Peyer's patch (tissue), 4 donors: ENCODE measurements around the gene LAMA4. TPM values are rescaled to one million over a fixed set of nuclear protein-coding genes. Genes with fewer than 3 reads are reported as not detected.
A peak's percentile ranks its signal among the peaks of the same experiment; 100 is the strongest.
"Not testable (repeated sequence)": the region's sequence is repeated elsewhere in the genome, so short reads cannot be mapped to it uniquely, and the experiment has no call there.

Experiments used
- DNase-seq, 3 donors: peaks; one replicate each; pipeline ENCODE4 v3.0.0-alpha.2; 2017 to 2019
- H3K27ac ChIP-seq, 4 donors: fragments of 200-600 bp; sonication (generic); one replicate each; pipeline ENCODE4 v1.5.1; 2016 to 2019
- H3K27me3 ChIP-seq, 2 donors: fragments of 200-600 bp; sonication (generic); one replicate each; pipeline ENCODE4 v1.5.1; 2019
- H3K36me3 ChIP-seq, 3 donors: fragments of 200-600 bp; sonication (generic); one replicate each; pipeline ENCODE4 v1.5.1; 2016 to 2019
- H3K4me1 ChIP-seq, 4 donors: fragments of 200-600 bp; sonication (generic); one replicate each; pipeline ENCODE4 v1.5.1; 2016 to 2019
- H3K4me3 ChIP-seq, 4 donors: fragments of 200-600 bp; sonication (generic); 1 replicate in 3 of 4; 2 replicates in 1 of 4; pipeline ENCODE4 v1.5.1; 2016 to 2019; ENCODE audit warnings: mild to moderate bottlenecking in 1 of 4
- H3K9me3 ChIP-seq, 4 donors: fragments of 200-600 bp; sonication (generic); one replicate each; pipeline ENCODE4 v1.5.1; 2016 to 2019; ENCODE audit warnings: mild to moderate bottlenecking in 1 of 4
- CTCF ChIP-seq, 6 experiments: fragments of 450-650 bp in 4 of 6; fragments of 200-600 bp in 2 of 6; sonication (generic) in 1 of 6; IDR thresholded peaks; one replicate each; pipeline ENCODE4 v1.5.1; 2017 to 2019; ENCODE audit warnings: antibody characterized with exemption in 6 of 6, mild to moderate bottlenecking in 3 of 6, moderate library complexity in 1 of 6
- POLR2A ChIP-seq, 2 donors: fragments of 450-650 bp; IDR thresholded peaks; one replicate each; pipeline ENCODE4 v1.5.1; 2017; ENCODE audit warnings: antibody characterized with exemption in 2 of 2, mild to moderate bottlenecking in 2 of 2, moderate library complexity in 2 of 2
- total RNA-seq, 4 donors: library from RNA; depleted of rRNA; stranded (reverse); fragments of >200 nt; gene quantifications; one replicate each; pipeline ENCODE4 v1.1.0, GENCODE V29; 2016

LAMA4 gene
- total RNA-seq, 4 donors from 2014 or later = 10.0 to 99.0 (median 28.9) TPM

- no peak for DNase-seq
- TF ChIP-seq POLR2A (IDR thresholded peaks at IDR 0.05) = no peak
- TF ChIP-seq CTCF (IDR thresholded peaks at IDR 0.05) = no peak
Observed at GRCh38 chr6:112203577-112204349, 50.6 kb downstream of the LAMA4 start.

DNA sequence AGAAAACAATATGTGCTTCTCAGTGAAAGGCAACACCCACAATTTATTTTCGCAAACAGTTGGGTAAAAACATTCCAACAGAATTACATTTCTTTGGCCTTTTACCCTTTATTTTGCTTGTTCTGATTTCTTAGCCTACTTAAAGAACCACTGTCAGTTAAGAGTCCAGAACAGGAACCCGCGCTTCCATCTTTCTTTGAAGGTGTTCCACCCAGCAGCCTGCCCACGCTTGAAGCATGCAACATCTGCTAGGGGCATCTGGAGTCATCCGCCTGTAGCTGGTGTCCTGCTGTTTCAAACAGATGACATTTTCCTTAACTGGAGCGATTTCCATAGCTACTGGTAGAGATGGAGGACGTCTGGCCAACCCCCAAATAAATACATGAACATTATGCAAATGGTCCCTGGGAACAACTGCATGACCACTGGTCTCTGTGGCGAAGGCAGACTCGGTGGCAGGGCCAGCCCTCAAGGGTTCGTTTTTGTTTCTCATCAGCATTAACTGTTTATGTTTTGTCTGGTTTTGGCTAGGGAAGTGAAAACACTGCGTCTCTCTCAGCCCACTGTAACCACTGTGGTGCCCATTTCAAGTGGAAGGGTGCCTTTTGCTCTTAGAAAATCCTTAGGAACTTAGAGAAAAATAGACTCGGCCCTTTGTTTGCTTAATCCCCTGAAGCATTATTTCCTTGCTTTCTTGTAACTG lies 51.6 kb downstream of the LAMA4 start:
- no peaks in the 10 kb centered on the region for H3K27me3 ChIP-seq
- H3K36me3 ChIP-seq = no peaks in the 10 kb centered on the region
- H3K27ac ChIP-seq = peak overlapping the region; percentile 7 to 69 (median 46)
- TF ChIP-seq CTCF (IDR thresholded peaks at IDR 0.05) (no peak), POLR2A (IDR thresholded peaks at IDR 0.05) (no peak)
- peaks cover 0 to 4% (median 0%) of the 10 kb centered on the region in 4 donors for H3K4me1 ChIP-seq
- no peaks in the 10 kb centered on the region for H3K9me3 ChIP-seq
- no peak for DNase-seq
- H3K4me3 ChIP-seq = no peak overlapping the region

More at GRCh38 chr6:112203577-112204349, 50.6 kb downstream of the LAMA4 start:
- Histone ChIP-seq H3K27me3 (no peaks in the 10 kb centered on the region), H3K9me3 (no peaks in the 10 kb centered on the region), H3K27ac (peak overlapping the region in 2 of 4 donors; percentile 56 to 57), H3K36me3 (no peaks in the 10 kb centered on the region), H3K4me3 (no peak overlapping the region), H3K4me1 (peaks cover 0 to 4% (median 0%) of the 10 kb centered on the region in 4 donors)

DNA sequence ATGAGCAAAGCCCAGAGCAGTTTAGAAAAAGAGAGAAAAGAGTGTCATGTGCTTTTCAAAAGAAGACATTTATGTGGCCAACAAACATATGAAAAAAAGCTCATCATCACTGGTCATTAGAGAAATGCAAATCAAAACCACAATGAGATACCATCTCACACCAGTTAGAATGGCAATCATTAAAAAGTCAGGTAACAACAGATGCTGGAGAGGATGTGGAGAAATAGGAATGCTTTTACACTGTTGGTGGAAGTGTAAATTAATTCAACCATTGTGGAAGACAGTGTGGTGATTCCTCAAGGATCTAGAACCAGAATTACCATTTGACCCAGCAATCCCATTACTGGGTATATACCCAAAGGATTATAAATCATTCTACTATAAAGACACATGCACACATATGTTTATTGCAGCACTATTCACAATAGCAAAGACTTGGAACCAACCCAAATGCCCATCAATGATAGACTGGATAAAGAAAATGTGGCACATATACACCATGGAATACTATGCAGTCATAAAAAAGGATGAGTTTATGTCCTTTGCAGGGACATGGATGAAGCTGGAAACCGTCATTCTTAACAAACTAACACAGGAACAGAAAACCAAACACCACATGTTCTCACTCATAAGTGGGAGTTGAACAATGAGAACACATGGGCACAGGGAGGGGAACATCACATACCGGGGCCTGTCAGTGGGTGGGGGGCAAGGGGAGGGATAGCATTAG lies 54.0 kb downstream of the LAMA4 start:
- not testable (repeated sequence) for H3K27me3 ChIP-seq, H3K36me3 ChIP-seq, H3K9me3 ChIP-seq, H3K4me1 ChIP-seq, H3K27ac ChIP-seq, H3K4me3 ChIP-seq, DNase-seq

DNA sequence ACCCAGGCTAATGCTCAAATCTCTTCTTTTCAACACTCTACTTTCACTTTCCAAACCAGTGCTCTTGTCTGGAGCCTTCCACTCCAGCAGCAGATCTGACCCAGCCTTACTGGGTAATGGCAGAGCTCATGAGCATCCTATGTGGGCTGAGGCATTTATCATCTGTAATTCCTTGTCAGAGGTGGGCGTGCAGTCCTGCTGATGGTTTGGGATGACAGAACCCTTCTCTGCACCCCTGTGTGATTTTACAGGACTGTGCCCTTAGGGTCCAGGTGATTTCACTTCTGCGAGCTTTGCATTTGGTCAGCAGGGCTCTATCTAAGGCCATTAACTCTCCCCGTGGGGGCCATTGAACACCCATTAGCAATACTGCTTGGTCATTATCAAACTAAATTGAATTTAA lies 55.4 kb downstream of the LAMA4 start:
- H3K27ac ChIP-seq = no peak overlapping the region
- TF ChIP-seq CTCF (IDR thresholded peaks at IDR 0.05) = no peak
- TF ChIP-seq POLR2A (IDR thresholded peaks at IDR 0.05) = no peak

DNA sequence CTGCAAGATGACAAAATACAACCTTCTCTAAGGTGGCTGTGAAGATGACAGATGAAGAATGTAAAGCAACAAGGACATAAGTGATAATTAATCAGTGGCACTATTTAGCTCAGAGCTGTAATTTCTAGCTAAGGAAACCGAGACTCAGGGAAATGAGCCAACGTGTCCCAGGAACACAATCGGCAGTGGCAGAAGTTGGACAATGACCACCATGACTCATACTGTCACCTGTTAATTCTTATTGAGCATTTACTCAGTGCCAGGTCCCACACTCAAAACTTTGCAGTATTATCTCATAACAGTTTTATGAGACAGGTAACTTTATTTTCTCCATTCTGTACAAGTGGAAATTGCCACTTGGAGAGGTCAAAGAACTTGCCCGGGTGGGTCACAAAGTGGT lies 55.8 kb downstream of the LAMA4 start:
- Histone ChIP-seq H3K36me3 (no peaks in the 10 kb centered on the region), H3K4me3 (no peak overlapping the region), H3K27me3 (no peaks in the 10 kb centered on the region), H3K9me3 (no peaks in the 10 kb centered on the region), H3K4me1 (peaks cover 0 to 1% (median 0%) of the 10 kb centered on the region in 4 donors), H3K27ac (no peak overlapping the region)
- no peak for DNase-seq
- no peak for TF ChIP-seq CTCF (IDR thresholded peaks at IDR 0.05)
- TF ChIP-seq POLR2A (IDR thresholded peaks at IDR 0.05) = no peak

More for the DNA sequence above, 55.4 kb downstream of the LAMA4 start:
- H3K4me3 ChIP-seq = no peak overlapping the region
- no peaks in the 10 kb centered on the region for H3K9me3 ChIP-seq
- H3K27me3 ChIP-seq = no peaks in the 10 kb centered on the region
- no peak for DNase-seq
- H3K4me1 ChIP-seq = peaks cover 0 to 4% (median 0%) of the 10 kb centered on the region in 4 donors
- no peaks in the 10 kb centered on the region for H3K36me3 ChIP-seq
